HK-2 (cell line): ENCODE data around the gene ZNF580.

Experiments used
- DNase-seq: peaks from one replicate; pipeline ENCODE4 v3.0.0-alpha.2; 2018; ENCODE audit not compliant: unreplicated experiment

ZNF580 gene, protein sequence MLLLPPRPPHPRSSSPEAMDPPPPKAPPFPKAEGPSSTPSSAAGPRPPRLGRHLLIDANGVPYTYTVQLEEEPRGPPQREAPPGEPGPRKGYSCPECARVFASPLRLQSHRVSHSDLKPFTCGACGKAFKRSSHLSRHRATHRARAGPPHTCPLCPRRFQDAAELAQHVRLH

DNA sequence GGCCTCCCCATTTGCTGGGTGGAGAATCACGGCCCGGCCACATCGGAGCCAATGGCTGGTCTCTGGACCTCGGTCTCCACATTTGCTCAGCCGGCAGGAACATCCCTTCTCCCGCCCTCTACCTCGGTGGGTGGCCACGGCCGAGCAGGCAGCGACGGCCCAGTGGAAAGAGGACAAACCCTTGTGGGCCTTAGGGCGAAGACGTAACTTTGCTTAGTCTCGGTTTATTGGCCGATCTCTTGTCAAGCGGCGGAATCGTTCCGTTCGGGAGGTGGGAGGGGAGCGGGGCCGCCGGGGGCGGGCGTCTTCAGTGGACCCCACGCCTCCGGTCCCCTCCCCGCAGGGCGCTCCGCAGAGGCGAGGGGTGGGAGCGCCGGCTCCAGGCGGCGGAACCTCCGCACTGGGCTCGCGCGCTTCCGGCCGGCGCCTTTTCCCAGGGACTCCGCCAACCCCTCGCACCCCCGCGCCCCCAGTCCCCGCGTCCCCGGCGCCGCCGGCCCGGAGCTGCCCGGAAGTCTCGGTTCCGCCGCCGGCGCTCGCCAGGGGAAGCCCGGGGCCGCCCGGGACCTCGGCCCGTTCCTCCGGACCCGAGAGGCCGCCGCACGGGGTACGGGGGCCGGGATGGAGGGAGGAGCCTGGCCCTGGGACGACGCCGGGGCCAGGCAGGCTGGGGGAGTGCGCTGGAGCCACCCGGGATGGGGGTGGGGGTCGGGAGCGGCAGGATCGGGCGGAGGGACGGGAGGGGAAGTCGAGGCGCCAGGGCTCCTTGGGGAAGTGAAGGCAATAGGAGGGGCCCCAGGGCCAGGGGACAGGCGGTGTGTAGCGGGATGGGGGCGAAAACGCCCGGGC, at the start of gene ZNF580:
Gene ZNF580 (plus strand): TSS at position 426 of the 849 bp plus-strand sequence. CDS start 1,507 bp downstream, outside the sequence.
- DNase-seq: peak; percentile 86

DNA sequence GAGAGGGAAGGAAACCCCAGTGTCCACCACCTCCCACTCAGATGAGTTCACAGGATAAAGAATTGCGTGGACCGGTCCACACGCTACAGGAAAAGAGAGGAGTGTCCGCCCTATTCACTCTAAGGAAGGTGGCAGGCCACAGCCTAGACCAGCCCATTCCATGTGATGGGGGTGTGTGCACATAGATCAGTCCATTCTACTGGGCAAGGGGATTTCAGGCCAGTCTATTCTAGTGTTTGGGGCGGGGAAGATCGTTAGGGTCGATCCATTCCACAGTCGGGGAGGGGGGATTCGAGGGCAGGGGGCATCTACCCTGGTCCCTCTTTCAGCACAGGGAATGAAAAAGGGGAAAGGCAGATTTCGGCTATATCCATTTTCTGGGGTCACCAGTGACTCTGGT, 49.2 kb upstream of the ZNF580 start:
- no peak for DNase-seq

DNA sequence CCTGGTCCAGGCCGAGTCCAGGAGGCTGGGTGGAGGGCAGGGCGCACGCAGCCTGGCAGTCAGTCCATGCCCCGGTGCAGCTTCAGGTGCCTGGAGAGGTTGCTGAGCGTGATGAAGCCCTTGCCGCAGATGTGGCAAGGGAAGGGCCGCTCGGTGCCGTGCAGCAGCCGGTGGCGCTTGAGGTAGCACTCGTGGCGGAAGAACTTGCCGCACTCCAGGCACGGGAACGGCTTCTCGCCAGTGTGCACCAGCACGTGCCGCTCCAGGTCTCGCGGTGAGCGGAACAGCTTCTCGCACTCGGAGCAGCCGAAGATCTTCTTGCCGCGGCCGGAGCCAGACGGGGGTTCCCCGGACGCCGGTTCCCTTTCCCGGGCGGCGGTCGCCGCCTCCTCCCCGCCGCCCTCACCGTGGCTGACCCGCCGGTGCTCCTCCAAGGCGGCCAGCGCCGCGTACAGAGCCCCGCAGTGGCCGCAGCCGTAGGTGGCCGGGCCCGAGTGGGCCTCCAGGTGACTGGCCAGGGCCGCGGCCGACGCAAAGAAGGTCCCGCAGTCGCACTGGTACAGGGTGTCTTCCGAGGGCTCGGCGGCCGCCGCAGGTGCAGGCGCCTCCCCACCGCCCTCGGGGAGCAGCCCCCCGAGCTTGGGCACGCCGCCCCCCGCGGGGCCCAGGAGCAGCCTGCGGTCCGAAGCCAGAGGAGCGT, 48.3 kb upstream of the ZNF580 start:
- no peak for DNase-seq

DNA sequence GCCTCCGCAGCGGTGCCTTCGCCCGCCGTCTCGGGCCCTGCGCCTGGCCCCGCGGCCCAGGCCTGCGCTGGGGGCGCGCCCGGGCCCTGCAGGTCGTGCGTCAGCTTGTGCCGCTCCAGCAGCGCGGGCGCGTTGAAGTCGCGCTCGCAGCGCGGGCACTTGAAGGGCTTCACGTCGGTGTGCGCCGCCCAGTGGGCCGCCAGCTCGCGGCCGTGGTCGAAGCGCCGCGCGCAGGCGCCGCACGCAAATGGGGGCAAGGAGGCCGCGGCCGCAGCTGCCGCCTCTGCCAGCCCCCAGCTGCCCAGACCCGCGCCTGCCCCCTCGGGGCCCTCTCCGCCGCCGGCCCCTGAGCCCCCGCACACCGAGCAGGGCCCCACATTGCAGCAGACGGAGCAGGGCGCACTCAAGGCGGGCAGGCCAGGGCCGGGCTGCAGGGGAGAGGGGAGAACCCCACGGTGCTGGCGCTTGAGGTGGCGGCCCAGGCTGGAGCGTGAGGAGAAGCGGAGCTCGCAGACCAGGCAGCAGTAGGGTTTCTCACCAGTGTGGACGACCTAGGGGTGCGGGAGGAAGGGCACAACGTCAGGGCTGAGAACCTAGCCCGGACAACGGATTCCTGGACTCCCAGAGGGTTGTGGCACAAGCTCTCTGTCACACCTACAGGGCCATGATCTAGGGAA, 47.6 kb upstream of the ZNF580 start:
- DNase-seq: no peak

DNA sequence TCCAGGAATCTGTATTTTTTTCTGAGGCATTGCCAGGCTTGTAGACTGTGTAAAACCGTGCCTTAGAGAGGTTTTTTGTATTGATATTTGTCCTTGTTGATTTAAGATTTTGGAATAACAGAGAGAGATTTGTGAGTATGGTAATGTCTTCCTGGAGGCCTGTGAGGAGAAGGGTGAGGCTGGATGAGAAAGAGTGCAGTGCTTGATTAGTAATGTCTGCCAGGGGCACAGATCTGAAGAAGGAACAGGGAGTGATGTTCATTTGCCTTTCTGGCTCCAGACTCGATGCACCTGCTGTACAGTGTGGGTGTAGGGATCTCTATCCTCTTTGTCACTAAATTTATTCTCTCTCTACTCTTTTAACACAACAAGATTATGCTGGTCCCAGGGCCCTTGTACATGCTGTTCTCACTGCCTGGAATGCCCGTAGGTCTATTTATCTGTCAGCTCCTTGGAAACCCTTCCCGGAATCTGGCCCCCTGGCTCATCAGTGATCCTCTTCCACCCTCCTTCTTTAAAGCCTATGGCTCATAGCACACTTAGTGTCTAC, 45.7 kb upstream of the ZNF580 start:
- no peak for DNase-seq

DNA sequence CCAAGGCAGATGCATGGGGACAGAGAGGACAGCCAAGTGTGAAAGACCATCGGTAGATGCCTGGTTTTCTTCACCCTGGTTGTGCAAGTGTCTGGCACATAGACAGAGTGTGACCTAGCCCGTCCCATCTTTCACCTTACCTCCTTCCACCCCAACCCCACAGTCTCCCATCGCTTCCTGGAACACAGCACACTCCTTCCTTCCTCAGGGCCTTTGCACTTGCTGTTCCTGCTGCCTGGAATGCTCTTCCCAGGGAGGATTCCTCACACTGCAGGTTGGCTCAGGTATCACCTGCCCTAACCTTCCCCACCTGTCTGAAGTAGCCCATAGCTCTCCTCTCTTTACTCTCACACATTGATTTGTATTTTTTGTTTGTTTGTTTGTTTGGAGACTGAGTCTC, 44.5 kb upstream of the ZNF580 start:
- no peak for DNase-seq

DNA sequence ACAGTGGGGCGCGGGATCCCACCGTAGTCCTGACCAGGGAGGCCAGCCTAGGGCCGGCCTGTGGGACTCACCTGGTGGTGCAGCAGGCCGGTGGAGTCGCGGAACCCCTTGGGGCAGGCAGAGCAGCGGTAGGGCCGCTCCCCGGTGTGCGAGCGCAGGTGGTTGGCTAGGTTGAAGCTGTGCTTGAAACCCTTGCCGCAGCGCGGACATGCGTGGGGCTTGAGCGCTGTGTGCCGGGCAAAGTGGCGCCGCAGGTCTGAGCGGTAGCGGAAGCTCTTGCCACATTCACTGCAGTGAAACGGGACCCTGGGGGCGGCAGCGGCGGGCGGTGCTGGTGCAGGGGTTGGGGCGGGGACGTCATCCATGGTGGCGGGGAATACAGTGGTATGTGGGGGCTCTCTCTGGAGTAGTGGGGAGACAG, 43.3 kb upstream of the ZNF580 start:
- DNase-seq: no peak

DNA sequence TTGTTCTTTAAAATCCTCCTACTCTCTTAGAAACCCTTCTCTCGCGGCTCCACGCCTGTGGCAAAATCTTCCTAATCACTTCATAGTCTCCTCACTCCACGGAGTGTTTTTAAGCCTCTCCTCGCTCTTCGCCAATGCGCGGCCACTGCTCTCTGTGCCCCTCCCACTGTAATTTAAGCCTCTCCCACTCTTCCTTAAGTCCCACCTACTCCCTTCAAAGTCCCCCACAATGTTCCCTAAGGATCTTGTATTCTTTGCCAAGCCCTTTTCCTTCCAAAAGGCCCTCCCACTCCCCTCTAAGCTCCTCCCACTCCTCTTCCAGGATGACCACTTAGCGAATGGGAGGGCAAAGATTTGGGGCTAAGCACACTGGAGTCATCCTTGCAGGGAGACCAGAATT, 42.8 kb upstream of the ZNF580 start:
- DNase-seq: no peak

DNA sequence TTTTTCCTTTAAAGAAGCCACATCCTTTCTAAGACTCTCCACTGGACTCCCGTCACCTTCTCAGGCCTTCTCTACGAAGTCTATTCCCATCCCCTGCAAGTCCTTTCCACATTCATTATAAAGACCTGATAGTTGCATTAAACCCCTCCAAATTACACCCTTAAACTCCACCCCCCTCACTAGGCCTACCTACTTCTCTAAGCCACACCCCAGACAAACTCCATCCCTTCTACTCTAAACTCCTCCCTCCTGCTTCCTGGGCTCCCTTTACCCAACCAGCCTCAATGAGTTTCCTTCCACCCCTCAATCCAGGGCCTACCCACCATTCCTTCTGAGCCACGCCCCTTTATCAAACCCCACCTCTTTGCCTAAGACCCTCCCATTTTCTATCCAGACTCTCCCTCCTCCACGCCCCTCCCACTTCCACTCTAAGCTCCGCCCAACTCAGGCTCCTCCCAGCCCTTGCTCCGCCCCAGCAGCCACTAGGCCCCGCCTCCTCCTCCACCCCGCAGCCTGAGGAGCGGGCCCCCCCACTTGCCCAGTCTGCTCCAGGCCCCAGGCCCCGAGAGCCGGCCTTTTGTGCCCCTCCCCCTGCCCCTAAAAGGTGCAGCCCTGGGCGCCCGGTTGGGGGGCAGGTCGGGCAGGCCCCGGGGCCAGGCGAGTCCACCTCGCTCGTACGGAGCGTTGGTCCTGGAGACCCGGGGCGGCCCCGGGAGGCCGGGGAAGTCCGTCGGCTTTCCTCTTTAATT, 41.9 kb upstream of the ZNF580 start:
- peak; percentile 99 for DNase-seq

DNA sequence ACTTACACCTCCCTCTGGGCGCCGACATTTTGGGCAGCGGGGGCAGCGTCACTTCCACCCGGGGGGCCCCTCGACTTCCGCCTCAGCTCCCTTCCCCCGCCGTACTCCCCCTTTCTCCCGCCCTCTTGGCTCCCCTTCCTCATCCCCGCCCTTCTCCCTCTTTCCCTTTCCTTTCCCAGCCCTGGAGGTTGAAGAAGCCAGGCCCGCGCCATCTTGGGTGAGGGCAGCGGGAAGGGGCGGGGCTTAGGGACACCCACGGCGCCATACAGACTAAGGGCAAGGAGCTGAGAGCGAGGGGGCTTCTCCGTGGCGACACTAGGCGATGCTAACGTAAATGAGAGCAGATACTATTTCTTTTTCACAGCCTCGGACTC, 41.3 kb upstream of the ZNF580 start, which contains the start of gene FIZ1:
Gene FIZ1 (minus strand): TSS at position 50 of the 374 bp plus-strand sequence. CDS start 1,652 bp downstream, outside the sequence.
- DNase-seq: peak; percentile 99

DNA sequence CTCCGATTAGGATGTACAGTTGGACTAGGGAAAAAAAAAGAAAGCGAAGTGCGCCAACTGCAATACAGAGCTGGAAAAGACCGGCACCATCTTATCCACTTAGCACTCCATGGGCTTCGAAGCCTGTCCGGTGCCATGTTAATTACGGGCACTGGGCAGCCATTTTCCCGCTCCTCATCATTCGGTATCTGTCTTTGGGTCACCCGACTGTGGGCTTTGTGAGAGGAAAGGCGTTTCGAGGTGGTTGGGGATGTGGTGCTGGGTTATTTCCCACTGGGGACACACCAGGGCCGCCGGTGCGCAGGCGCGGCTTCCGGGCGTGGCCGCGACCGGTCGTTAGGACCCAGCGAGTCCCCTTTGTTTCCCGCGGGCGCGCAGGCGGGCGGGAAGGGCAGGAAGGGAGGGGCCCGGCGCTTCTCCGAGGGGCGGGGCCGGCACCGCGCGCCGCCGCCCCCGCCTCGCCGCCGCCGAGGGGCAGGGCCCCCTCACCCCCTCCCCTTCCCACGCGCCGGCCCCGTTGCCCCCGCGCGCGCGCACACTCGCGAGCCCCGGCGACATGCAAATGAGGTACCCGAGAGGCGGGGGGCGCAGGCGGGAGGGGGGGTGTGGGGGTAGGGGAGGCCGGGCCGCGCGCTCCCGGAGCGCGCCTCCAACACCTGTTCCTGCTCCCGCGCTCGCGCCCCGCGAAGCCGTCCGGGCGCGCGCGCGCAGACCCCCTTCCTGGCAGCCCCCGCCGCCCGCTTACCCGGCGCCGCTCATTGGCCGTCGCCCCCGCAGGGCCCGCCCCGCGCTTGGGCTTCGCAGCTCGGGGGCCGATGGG, 40.8 kb upstream of the ZNF580 start, which contains the start of gene ZNF524:
Gene ZNF524 (plus strand): TSS at position 447 of the 820 bp plus-strand sequence. CDS start 1,825 bp downstream, outside the sequence.
- peak; percentile 91 for DNase-seq

DNA sequence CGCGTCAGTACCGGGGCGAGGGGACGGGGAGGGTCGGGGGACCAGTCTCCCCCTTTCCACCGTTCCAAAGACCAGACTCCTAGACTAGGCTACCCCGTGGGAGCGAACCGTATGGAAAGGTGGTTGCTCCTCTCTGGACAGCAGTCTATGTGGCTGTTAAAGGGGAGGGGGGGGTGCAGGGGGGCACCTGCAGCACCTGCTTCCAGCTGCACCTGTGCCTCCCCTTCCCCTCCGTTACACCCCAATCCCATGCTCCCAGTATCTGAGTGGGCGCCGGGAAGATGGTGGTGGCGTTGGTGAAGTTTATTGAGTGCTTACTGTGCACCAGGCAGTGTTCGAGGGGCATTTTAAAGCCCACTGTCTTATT, 40.2 kb upstream of the ZNF580 start:
- DNase-seq: no peak

DNA sequence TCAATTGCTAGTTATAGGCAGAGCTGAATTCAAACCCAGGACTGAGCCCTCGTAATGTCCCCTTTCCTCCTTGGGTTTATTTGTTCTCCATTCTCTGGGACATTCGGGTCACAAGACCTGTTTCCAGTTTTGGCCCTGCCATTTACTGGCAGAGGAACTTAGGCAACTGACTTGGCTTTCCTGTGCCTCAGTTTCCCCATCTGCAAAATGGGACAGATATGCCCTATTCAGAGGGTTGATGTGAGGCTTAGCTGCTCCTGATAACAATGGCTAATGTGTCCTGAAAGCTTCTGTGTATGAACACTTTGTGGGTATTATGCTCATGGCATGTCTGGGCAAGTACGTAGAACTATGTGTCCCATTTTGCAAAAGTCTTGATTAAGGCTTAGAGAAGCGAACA, 39.7 kb upstream of the ZNF580 start:
- no peak for DNase-seq

DNA sequence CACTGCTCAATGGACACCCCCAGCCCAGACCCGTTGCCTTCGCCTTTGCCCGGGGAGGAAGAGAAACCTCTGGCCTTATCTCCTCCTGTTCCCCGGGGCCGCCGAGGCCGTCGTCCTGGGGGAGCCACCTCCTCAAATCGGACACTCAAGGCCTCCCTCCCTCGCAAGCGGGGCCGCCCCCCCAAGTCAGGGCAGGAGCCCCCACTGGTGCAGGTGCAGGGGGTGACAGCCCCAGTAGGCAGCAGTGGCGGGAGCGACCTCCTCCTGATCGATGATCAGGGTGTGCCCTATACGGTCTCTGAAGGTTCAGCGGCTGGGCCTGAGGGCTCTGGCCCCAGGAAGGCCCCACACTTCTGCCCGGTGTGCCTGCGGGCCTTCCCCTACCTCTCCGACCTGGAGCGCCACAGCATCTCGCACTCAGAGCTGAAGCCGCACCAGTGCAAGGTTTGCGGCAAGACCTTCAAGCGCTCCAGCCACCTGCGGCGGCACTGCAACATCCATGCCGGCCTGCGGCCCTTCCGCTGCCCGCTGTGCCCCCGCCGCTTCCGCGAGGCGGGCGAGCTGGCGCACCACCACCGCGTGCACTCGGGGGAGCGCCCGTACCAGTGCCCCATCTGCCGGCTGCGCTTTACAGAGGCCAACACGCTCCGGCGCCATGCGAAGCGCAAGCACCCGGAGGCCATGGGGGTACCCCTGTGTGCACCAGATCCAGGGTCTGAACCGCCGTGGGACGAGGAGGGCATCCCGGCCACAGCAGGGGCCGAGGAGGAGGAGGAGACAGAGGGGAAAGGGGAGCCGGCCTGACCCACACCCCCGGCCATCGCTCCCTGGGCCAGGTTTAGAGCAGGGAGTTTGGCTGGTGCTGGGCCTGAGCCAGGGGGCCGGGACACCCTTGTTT, 38.4 kb upstream of the ZNF580 start:
- no peak for DNase-seq

DNA sequence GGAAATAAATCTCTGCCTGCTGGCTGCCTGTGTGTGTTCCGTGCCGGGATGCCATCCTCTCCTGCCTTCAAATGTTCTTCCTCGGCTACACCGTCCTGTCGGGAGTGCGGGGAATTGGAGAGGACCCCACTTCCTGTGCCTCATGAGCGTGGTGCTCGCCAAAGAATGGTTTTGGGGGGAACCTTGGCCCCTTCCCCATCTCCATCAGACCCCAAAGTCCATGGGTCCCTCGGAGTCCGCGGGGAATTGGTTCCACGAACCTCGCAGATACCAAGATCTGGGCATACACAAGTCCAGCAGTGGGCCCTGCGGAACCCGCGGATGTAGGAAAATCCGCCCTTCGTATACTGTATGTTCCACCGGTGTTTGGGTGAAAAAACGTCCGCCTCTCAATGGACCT, 37.7 kb upstream of the ZNF580 start:
- DNase-seq: no peak

DNA sequence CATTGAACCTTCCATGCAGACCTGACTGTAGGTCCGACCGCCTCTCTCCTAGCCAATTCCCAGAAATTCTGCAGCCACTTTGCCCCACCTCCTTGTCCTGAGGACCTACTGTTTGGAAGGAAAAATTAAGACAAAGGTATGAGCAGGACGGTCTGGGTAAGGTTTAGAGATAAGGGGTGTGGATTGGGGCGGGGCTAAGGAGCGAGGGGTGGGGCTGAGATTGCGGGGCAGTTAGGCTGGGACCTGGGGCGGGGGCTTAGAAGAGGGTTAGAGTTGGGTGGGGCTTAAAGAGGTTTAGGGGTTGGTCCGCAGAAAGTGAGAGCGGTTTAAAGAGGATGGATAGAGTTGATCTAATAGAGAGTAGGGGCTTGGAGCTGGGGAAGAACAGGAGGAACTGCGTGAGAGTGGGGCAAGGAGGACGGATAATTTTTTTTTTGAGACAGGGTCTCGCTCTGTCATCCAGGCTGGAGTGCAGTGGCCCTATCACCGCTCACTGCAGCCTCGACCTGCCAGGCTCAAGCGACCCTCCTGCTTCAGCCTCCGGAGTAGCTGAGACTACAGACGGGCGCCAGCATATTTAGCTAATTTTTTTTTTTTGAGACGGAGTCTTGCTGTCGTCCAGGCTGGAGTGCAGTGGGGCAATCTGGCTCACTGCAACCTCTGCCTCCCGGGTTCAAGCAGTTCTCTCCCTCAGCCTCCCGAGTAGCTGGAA, 37.1 kb upstream of the ZNF580 start:
- DNase-seq: no peak

DNA sequence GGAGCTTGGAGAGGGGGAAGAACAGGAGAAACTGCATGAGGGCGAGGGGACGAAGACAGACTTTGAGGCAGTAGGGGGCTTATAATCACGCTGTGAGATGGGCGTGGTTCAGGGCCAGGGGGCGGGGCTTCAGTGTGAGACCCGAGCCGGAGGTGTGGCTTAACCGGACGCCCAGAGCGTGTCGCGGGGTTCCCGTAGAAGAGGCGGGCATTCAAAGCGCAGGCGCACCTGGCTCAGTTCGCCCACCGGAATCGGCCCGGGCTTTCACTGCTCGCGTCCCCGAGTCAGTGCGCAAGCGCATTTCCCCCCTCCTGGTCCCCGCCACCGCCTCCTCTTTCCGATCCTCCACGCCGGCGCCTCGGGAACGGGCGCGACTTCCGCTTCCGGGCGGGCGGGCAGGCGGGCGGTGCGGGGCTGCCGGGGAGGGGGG, 35.6 kb upstream of the ZNF580 start:
- DNase-seq: peak; percentile 100
